ENCODE data around the gene MARS1.

DNA sequence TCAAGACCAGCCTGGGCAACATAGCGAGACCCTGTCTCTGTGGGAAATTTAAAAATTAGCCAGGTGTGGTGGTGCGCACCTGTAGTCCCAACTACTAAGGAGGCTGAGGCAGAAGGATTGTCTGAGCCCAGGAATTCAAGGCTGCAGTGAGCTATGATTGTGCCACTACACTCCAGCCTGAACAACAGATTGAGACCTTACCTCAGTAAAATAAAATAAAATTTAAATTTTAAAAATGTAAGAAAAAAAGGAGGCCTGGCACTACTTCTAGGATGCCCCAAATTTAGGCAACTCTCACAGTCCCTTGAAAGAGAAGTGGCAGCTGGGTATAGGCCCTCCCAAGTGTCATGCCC lies 33.7 kb upstream of the MARS1 start:
- TF ChIP-seq POLR2AphosphoS5 (IDR thresholded peaks at IDR 0.05; ENCODE audit: low read depth) (no peak), EZH2 (IDR thresholded peaks at IDR 0.05; ENCODE audit: low read depth, unreplicated experiment) (no peak), NANOG (IDR thresholded peaks at IDR 0.05; ENCODE audit: borderline replicate concordance) (no peak)
- TF ChIP-seq, protein P1, sequence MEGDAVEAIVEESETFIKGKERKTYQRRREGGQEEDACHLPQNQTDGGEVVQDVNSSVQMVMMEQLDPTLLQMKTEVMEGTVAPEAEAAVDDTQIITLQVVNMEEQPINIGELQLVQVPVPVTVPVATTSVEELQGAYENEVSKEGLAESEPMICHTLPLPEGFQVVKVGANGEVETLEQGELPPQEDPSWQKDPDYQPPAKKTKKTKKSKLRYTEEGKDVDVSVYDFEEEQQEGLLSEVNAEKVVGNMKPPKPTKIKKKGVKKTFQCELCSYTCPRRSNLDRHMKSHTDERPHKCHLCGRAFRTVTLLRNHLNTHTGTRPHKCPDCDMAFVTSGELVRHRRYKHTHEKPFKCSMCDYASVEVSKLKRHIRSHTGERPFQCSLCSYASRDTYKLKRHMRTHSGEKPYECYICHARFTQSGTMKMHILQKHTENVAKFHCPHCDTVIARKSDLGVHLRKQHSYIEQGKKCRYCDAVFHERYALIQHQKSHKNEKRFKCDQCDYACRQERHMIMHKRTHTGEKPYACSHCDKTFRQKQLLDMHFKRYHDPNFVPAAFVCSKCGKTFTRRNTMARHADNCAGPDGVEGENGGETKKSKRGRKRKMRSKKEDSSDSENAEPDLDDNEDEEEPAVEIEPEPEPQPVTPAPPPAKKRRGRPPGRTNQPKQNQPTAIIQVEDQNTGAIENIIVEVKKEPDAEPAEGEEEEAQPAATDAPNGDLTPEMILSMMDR (conservative IDR thresholded peaks at IDR 0.05; ENCODE audit: low read depth in 2 of 2): no peak
- TF ChIP-seq, protein P2, sequence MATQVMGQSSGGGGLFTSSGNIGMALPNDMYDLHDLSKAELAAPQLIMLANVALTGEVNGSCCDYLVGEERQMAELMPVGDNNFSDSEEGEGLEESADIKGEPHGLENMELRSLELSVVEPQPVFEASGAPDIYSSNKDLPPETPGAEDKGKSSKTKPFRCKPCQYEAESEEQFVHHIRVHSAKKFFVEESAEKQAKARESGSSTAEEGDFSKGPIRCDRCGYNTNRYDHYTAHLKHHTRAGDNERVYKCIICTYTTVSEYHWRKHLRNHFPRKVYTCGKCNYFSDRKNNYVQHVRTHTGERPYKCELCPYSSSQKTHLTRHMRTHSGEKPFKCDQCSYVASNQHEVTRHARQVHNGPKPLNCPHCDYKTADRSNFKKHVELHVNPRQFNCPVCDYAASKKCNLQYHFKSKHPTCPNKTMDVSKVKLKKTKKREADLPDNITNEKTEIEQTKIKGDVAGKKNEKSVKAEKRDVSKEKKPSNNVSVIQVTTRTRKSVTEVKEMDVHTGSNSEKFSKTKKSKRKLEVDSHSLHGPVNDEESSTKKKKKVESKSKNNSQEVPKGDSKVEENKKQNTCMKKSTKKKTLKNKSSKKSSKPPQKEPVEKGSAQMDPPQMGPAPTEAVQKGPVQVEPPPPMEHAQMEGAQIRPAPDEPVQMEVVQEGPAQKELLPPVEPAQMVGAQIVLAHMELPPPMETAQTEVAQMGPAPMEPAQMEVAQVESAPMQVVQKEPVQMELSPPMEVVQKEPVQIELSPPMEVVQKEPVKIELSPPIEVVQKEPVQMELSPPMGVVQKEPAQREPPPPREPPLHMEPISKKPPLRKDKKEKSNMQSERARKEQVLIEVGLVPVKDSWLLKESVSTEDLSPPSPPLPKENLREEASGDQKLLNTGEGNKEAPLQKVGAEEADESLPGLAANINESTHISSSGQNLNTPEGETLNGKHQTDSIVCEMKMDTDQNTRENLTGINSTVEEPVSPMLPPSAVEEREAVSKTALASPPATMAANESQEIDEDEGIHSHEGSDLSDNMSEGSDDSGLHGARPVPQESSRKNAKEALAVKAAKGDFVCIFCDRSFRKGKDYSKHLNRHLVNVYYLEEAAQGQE (IDR thresholded peaks at IDR 0.05; ENCODE audit: unreplicated experiment): no peak

All from GM23338 (cell line).